SK-N-SH treated with all-trans-retinoic acid at 6 μM for 48 hours (cell line): ENCODE results near the gene DAB1.

ENCODE experiments used
- ATAC-seq: fragments of 200-7000 bp; cut with Tn5 transposase; 3 replicates; pipeline ENCODE4 v1.9.1; 2020; ENCODE audit warnings: mild to moderate bottlenecking, moderate library complexity
- ARNTL ChIP-seq: fragments of 450-650 bp; formaldehyde crosslinking; IDR thresholded peaks from 2 replicates; pipeline ENCODE4 v1.5.0; 2020; ENCODE audit warnings: low read depth, mild to moderate bottlenecking, moderate library complexity, borderline replicate concordance
- BACH2 ChIP-seq: fragments of 250-450 bp; sonication (Bioruptor Pico); IDR thresholded peaks from 2 replicates; pipeline ENCODE4 v1.9.0; 2021; ENCODE audit warnings: mild to moderate bottlenecking, borderline replicate concordance
- CSRNP3 ChIP-seq: fragments of 250-450 bp; sonication (Bioruptor Pico); IDR thresholded peaks from 2 replicates; pipeline ENCODE4 v1.5.1; 2021; ENCODE audit warnings: mild to moderate bottlenecking, moderate library complexity
- GLIS3 ChIP-seq: fragments of 250-450 bp; sonication (Bioruptor Pico); IDR thresholded peaks from 2 replicates; pipeline ENCODE4 v1.5.0; 2020; ENCODE audit warnings: mild to moderate bottlenecking, moderate library complexity
- ISL1 ChIP-seq: fragments of 250-450 bp; sonication (Bioruptor Pico); IDR thresholded peaks from 2 replicates; pipeline ENCODE4 v2.1.2; 2022; ENCODE audit warnings: mild to moderate bottlenecking, moderate library complexity
- PATZ1 ChIP-seq: fragments of 250-450 bp; sonication (Bioruptor Pico); IDR thresholded peaks from 2 replicates; pipeline ENCODE4 v1.8.0; 2020; ENCODE audit warnings: mild to moderate bottlenecking, moderate library complexity, borderline replicate concordance
- PPARA ChIP-seq: fragments of 250-450 bp; sonication (Bioruptor Pico); IDR thresholded peaks from 2 replicates; pipeline ENCODE4 v1.5.0; 2020; ENCODE audit warnings: mild to moderate bottlenecking, borderline replicate concordance
- SNAI2 ChIP-seq: fragments of 250-450 bp; sonication (Bioruptor Pico); IDR thresholded peaks from 2 replicates; pipeline ENCODE4 v1.5.0; 2020; ENCODE audit warnings: mild to moderate bottlenecking, moderate library complexity
- TCF4 ChIP-seq: fragments of 250-450 bp; sonication (Bioruptor Pico); IDR thresholded peaks from 2 replicates; pipeline ENCODE4 v1.8.0; 2021; ENCODE audit warnings: mild to moderate bottlenecking, moderate library complexity, borderline replicate concordance
- ZC3H10 ChIP-seq: fragments of 250-450 bp; sonication (Bioruptor Pico); IDR thresholded peaks from 2 replicates; pipeline ENCODE4 v1.5.1; 2021; ENCODE audit warnings: mild to moderate bottlenecking, moderate library complexity
- ZFP30 ChIP-seq: fragments of 450-650 bp; formaldehyde crosslinking; IDR thresholded peaks from 2 replicates; pipeline ENCODE4 v1.5.0; 2022; ENCODE audit warnings: mild to moderate bottlenecking, moderate library complexity
- ZNF8 ChIP-seq: fragments of 450-650 bp; formaldehyde crosslinking; IDR thresholded peaks from 2 replicates; pipeline ENCODE4 v1.5.0; 2020; ENCODE audit warnings: mild to moderate bottlenecking, moderate library complexity
- TF ChIP-seq, protein P1 (sequence below): fragments of 250-450 bp; sonication (Bioruptor Pico); IDR thresholded peaks from 2 replicates; pipeline ENCODE4 v1.8.0; 2021; ENCODE audit warnings: low read depth, mild to moderate bottlenecking, moderate library complexity, borderline replicate concordance
- TF ChIP-seq, protein P2 (sequence below): fragments of 250-450 bp; sonication (Bioruptor Pico); IDR thresholded peaks from 2 replicates; pipeline ENCODE4 v1.5.1; 2020; ENCODE audit warnings: low read depth, mild to moderate bottlenecking, moderate library complexity
- TF ChIP-seq, protein P3 (sequence below): fragments of 250-450 bp; sonication (Bioruptor Pico); IDR thresholded peaks from 2 replicates; pipeline ENCODE4 v1.5.0; 2020; ENCODE audit warnings: mild to moderate bottlenecking, moderate library complexity

Gene DAB1

GRCh38 chr1:57311006-57311405 is 112.9 kb downstream of the DAB1 start:
- no peak for ATAC-seq

GRCh38 chr1:57309630-57310029 is 114.2 kb downstream of the DAB1 start:
- ATAC-seq = no peak
- TF ChIP-seq TCF4 (CRISPR knock-in tag) (no peak), ARNTL (CRISPR knock-in tag) (no peak), PPARA (CRISPR knock-in tag) (no peak), GLIS3 (CRISPR knock-in tag) (no peak), ISL1 (CRISPR knock-in tag) (no peak), ZNF8 (CRISPR knock-in tag) (no peak), ZFP30 (CRISPR knock-in tag) (no peak)

More at GRCh38 chr1:57311006-57311405, 112.9 kb downstream of the DAB1 start:
- no peak for TF ChIP-seq GLIS3 (CRISPR knock-in tag)
- TF ChIP-seq, protein P1, sequence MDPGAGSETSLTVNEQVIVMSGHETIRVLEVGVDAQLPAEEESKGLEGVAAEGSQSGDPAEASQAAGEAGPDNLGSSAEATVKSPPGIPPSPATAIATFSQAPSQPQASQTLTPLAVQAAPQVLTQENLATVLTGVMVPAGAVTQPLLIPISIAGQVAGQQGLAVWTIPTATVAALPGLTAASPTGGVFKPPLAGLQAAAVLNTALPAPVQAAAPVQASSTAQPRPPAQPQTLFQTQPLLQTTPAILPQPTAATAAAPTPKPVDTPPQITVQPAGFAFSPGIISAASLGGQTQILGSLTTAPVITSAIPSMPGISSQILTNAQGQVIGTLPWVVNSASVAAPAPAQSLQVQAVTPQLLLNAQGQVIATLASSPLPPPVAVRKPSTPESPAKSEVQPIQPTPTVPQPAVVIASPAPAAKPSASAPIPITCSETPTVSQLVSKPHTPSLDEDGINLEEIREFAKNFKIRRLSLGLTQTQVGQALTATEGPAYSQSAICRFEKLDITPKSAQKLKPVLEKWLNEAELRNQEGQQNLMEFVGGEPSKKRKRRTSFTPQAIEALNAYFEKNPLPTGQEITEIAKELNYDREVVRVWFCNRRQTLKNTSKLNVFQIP (CRISPR knock-in tag) = no peak
- no peak for TF ChIP-seq PATZ1 (CRISPR knock-in tag)
- TF ChIP-seq BACH2 (CRISPR knock-in tag) = no peak
- TF ChIP-seq, protein P2, sequence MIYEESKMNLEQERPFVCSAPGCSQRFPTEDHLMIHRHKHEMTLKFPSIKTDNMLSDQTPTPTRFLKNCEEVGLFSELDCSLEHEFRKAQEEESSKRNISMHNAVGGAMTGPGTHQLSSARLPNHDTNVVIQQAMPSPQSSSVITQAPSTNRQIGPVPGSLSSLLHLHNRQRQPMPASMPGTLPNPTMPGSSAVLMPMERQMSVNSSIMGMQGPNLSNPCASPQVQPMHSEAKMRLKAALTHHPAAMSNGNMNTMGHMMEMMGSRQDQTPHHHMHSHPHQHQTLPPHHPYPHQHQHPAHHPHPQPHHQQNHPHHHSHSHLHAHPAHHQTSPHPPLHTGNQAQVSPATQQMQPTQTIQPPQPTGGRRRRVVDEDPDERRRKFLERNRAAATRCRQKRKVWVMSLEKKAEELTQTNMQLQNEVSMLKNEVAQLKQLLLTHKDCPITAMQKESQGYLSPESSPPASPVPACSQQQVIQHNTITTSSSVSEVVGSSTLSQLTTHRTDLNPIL (CRISPR knock-in tag) = no peak
- TF ChIP-seq PPARA (CRISPR knock-in tag) = no peak
- no peak for TF ChIP-seq ISL1 (CRISPR knock-in tag)

DNA sequence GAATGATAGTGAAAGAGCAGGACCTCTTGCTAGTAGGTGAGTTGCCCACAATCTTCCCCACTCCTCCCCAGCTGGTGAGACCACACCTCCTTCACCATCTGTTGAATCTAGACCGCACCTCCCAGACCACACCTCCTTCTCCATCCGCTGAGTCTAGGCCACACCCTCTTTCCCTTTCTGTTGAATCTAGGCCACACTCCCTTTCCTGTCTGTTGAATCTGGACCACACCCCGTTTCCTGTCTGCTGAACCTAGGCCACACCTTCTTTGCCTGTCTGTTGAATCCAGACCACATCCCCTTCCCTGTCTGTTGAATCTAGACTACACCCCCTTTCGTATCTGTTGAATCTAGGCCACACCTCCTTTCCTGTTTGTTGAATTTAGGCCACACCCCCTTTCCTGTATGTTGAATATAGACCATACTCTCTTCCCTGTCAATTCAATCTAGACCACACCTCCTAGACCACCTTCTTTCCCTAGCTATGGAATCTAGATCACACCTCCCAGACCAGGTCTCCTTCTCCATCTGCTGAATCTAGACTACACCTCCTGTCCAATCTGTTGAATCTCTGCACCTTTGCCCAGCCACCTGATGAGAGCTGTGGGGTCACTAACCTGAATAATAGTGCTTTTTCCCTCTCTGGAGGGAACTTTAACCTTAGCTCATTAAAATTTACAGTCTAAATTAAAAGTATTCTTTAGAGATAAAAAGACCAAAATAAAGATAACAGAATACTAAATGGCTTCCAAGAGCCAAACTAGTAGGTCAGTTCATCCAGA is 116.3 kb downstream of the DAB1 start:
- ATAC-seq = no peak; the same call in 2 of the 3 replicates
- no peak for TF ChIP-seq SNAI2
- no peak for TF ChIP-seq ZC3H10 (CRISPR knock-in tag)
- TF ChIP-seq, protein P1 (CRISPR knock-in tag) = no peak
- TF ChIP-seq BACH2 (CRISPR knock-in tag) = no peak
- TF ChIP-seq, protein P2 (CRISPR knock-in tag) = no peak
- no peak for TF ChIP-seq TCF4 (CRISPR knock-in tag)
- TF ChIP-seq, protein P3, sequence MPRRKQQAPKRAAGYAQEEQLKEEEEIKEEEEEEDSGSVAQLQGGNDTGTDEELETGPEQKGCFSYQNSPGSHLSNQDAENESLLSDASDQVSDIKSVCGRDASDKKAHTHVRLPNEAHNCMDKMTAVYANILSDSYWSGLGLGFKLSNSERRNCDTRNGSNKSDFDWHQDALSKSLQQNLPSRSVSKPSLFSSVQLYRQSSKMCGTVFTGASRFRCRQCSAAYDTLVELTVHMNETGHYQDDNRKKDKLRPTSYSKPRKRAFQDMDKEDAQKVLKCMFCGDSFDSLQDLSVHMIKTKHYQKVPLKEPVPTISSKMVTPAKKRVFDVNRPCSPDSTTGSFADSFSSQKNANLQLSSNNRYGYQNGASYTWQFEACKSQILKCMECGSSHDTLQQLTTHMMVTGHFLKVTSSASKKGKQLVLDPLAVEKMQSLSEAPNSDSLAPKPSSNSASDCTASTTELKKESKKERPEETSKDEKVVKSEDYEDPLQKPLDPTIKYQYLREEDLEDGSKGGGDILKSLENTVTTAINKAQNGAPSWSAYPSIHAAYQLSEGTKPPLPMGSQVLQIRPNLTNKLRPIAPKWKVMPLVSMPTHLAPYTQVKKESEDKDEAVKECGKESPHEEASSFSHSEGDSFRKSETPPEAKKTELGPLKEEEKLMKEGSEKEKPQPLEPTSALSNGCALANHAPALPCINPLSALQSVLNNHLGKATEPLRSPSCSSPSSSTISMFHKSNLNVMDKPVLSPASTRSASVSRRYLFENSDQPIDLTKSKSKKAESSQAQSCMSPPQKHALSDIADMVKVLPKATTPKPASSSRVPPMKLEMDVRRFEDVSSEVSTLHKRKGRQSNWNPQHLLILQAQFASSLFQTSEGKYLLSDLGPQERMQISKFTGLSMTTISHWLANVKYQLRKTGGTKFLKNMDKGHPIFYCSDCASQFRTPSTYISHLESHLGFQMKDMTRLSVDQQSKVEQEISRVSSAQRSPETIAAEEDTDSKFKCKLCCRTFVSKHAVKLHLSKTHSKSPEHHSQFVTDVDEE (CRISPR knock-in tag) = no peak
- TF ChIP-seq CSRNP3 (CRISPR knock-in tag) = no peak
- no peak for TF ChIP-seq ZFP30 (CRISPR knock-in tag)
